Mesenchymal stem cell (in vitro differentiated cells and primary cell): ENCODE data around the gene RDM1.

ENCODE experiments used
- DNase-seq: peaks from one replicate; pipeline ENCODE4 v3.0.0-alpha.2; 2013
- H2AFZ ChIP-seq: one replicate; pipeline ENCODE4 v1.6.1; 2013; ENCODE audit warnings: low read depth, mild to moderate bottlenecking, control low read depth, inconsistent platforms, low read length, moderate library complexity
- H2AK5ac ChIP-seq: 2 replicates; pipeline ENCODE4 v1.6.1; 2013; ENCODE audit warnings: low read length, moderate library complexity, mild to moderate bottlenecking, inconsistent platforms; ENCODE audit not compliant: severe bottlenecking
- H2BK120ac ChIP-seq: one replicate; pipeline ENCODE4 v1.6.1; 2013; ENCODE audit warnings: low read depth, mild to moderate bottlenecking, inconsistent platforms, low read length, moderate library complexity
- H2BK12ac ChIP-seq, 2 experiments: one replicate each; pipeline ENCODE4 v1.6.1; 2013; ENCODE audit warnings: inconsistent platforms in 2 of 2, low read length in 2 of 2, mild to moderate bottlenecking in 2 of 2, moderate library complexity in 2 of 2, control low read depth in 1 of 2
- H2BK15ac ChIP-seq: one replicate; pipeline ENCODE4 v1.6.1; 2013; ENCODE audit warnings: mild to moderate bottlenecking, low read depth, inconsistent platforms; ENCODE audit not compliant: poor library complexity, severe bottlenecking
- H2BK5ac ChIP-seq: 2 replicates; pipeline ENCODE4 v1.6.1; 2013; ENCODE audit warnings: low read depth, mild to moderate bottlenecking, low read length, control low read depth, inconsistent platforms; ENCODE audit not compliant: poor library complexity, severe bottlenecking
- H3K14ac ChIP-seq, 2 experiments: one replicate each; pipeline ENCODE4 v1.6.1; 2013; ENCODE audit warnings: inconsistent platforms in 2 of 2, low read length in 2 of 2, control low read depth in 1 of 2, mild to moderate bottlenecking in 1 of 2, moderate library complexity in 1 of 2
- H3K18ac ChIP-seq, 2 experiments: one replicate each; pipeline ENCODE4 v1.6.1; 2013; ENCODE audit warnings: inconsistent platforms in 2 of 2, low read length in 2 of 2, control low read depth in 1 of 2, low read depth in 1 of 2, mild to moderate bottlenecking in 1 of 2
- H3K23ac ChIP-seq, 2 experiments: one replicate each; pipeline ENCODE4 v1.6.1; 2013; ENCODE audit warnings: inconsistent platforms in 2 of 2, low read length in 2 of 2, mild to moderate bottlenecking in 2 of 2, moderate library complexity in 2 of 2, control low read depth in 1 of 2
- H3K27ac ChIP-seq: 2 replicates; pipeline ENCODE4 v1.5.1; 2013; ENCODE audit warnings: mild to moderate bottlenecking, moderate library complexity, low read length, control low read depth, inconsistent platforms; ENCODE audit not compliant: poor library complexity, severe bottlenecking
- H3K27me3 ChIP-seq, 2 experiments: 2 replicates each; pipeline versions ENCODE4 v1.6.1 to v1.7.0; 2013; ENCODE audit warnings: low read length in 2 of 2, mild to moderate bottlenecking in 2 of 2, moderate library complexity in 2 of 2, control low read depth in 1 of 2, inconsistent platforms in 1 of 2; ENCODE audit not compliant: control insufficient read depth in 1 of 2, insufficient read depth in 1 of 2
- H3K36me3 ChIP-seq, 2 experiments: 2 replicates each; pipeline versions ENCODE4 v1.6.1 to v1.7.0; 2013; ENCODE audit warnings: low read length in 2 of 2, control low read depth in 1 of 2, inconsistent platforms in 1 of 2, low read depth in 1 of 2, mild to moderate bottlenecking in 1 of 2; ENCODE audit not compliant: insufficient read depth in 2 of 2, control insufficient read depth in 1 of 2
- H3K4ac ChIP-seq, 2 experiments: one replicate each; pipeline ENCODE4 v1.6.1; 2013; ENCODE audit warnings: inconsistent platforms in 2 of 2, low read length in 2 of 2, mild to moderate bottlenecking in 2 of 2, moderate library complexity in 2 of 2, control low read depth in 1 of 2, low read depth in 1 of 2
- H3K4me1 ChIP-seq: 2 replicates; pipeline ENCODE4 v1.6.1; 2013; ENCODE audit warnings: low read depth, low read length, control low read depth; ENCODE audit not compliant: control insufficient read depth, insufficient read depth
- H3K4me2 ChIP-seq: 2 replicates; pipeline ENCODE4 v1.6.1; 2013; ENCODE audit warnings: low read length, mild to moderate bottlenecking, inconsistent platforms; ENCODE audit not compliant: poor library complexity, severe bottlenecking
- H3K4me3 ChIP-seq, 2 experiments: 2 replicates each; pipeline versions ENCODE4 v1.5.1 to v1.7.0; 2013; ENCODE audit warnings: low read length in 2 of 2, mild to moderate bottlenecking in 2 of 2, control low read depth in 1 of 2, low read depth in 1 of 2; ENCODE audit not compliant: insufficient read depth in 1 of 2
- H3K79me1 ChIP-seq: replicated peaks from 2 replicates; pipeline ENCODE4 v1.6.1; 2013; ENCODE audit warnings: mild to moderate bottlenecking, control low read depth, low read length, inconsistent platforms; ENCODE audit not compliant: poor library complexity, severe bottlenecking
- H3K9ac ChIP-seq: 2 replicates; pipeline ENCODE4 v1.7.0; 2013; ENCODE audit warnings: mild to moderate bottlenecking, low read length, moderate library complexity
- H3K9me3 ChIP-seq: 2 replicates; pipeline ENCODE4 v1.7.0; 2013; ENCODE audit warnings: mild to moderate bottlenecking, low read length; ENCODE audit not compliant: control insufficient read depth
- H4K8ac ChIP-seq: one replicate; pipeline ENCODE4 v1.6.1; 2013; ENCODE audit warnings: inconsistent platforms, mild to moderate bottlenecking, low read length, moderate library complexity
- H4K91ac ChIP-seq: one replicate; pipeline ENCODE4 v1.6.1; 2013; ENCODE audit warnings: mild to moderate bottlenecking, low read length, inconsistent platforms
- WGBS: methylation state at CpG from one replicate; pipeline ENCODE4 v1.1.7; 2013; ENCODE audit warnings: mixed read lengths; 5-methylcytosine and 5-hydroxymethylcytosine counted together

The RDM1 gene

DNA sequence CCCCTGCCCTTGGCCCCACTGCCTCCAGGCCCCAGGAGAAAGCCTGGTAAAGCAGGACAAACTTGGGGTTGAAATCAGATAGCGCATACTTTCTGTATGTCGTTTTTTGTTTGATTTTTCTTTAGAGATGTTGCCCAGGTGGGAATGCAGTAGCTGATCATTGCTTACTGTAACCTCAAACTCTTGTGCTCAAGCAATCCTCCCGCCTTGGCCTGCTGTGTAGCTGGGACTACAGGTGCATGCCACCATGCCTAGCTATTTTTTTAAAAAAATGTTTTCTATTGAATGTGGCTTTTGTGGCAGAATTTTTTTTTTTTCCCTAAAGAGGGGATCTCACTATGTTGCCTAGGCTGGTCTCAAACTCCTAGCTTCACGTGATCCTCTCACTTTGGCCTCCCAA lies 39.3 kb downstream of the RDM1 start:
- no peak overlapping the region for H4K8ac ChIP-seq
- H3K9me3 ChIP-seq = no peaks in the 10 kb centered on the region
- no peaks in the 10 kb centered on the region for H3K36me3 ChIP-seq
- H2AK5ac ChIP-seq = no peak overlapping the region
- H3K27ac ChIP-seq = no peak overlapping the region
- no peak overlapping the region for H3K23ac ChIP-seq
- H3K79me1 ChIP-seq = no peaks in the 10 kb centered on the region
- H2BK12ac ChIP-seq = no peak overlapping the region
- no peak for DNase-seq
- H2BK5ac ChIP-seq = no peak overlapping the region
- no peak overlapping the region for H3K4ac ChIP-seq
- H3K27me3 ChIP-seq = no peaks in the 10 kb centered on the region
- 87% methylated on average over 4 of the region's 4 CpGs for WGBS
- H3K18ac ChIP-seq = no peak overlapping the region
- no peak overlapping the region for H3K9ac ChIP-seq
- peaks cover 2% of the 10 kb centered on the region for H3K4me1 ChIP-seq
- H4K91ac ChIP-seq = no peak overlapping the region
- no peak overlapping the region for H3K4me3 ChIP-seq
- no peak overlapping the region for H2BK15ac ChIP-seq
- H3K4me2 ChIP-seq = no peak overlapping the region
- no peak overlapping the region for H2AFZ ChIP-seq
- no peak overlapping the region for H2BK120ac ChIP-seq
- H3K14ac ChIP-seq = no peak overlapping the region

- Histone ChIP-seq H3K4me1 (peaks cover 2% of the 10 kb centered on the region), H2BK15ac (no peak overlapping the region), H3K9ac (no peak overlapping the region), H3K23ac (no peak overlapping the region), H4K8ac (no peak overlapping the region), H3K4me2 (no peak overlapping the region), H4K91ac (no peak overlapping the region), H3K9me3 (no peaks in the 10 kb centered on the region), H3K4me3 (no peak overlapping the region), H2AK5ac (no peak overlapping the region), H3K36me3 (no peaks in the 10 kb centered on the region), H3K79me1 (no peaks in the 10 kb centered on the region), H3K18ac (no peak overlapping the region), H2BK120ac (no peak overlapping the region), H2BK5ac (no peak overlapping the region), H2BK12ac (no peak overlapping the region), H3K4ac (no peak overlapping the region), H2AFZ (no peak overlapping the region), H3K27ac (no peak overlapping the region), H3K27me3 (no peaks in the 10 kb centered on the region), H3K14ac (no peak overlapping the region)
- WGBS = 80% methylated on average over 4 of the region's 4 CpGs
- no peak for DNase-seq
Observed at GRCh38 chr17:35890774-35891155, 39.8 kb downstream of the RDM1 start.

- Histone ChIP-seq H2BK12ac (no peak overlapping the region), H2AFZ (peak overlapping the region; percentile 48), H2BK15ac (no peak overlapping the region), H3K27ac (no peak overlapping the region), H3K4me1 (peaks cover 2% of the 10 kb centered on the region), H3K27me3 (no peaks in the 10 kb centered on the region), H3K23ac (no peak overlapping the region), H3K14ac (no peak overlapping the region), H3K18ac (no peak overlapping the region), H3K4me2 (no peak overlapping the region), H3K9ac (peak overlapping the region; percentile 67), H4K8ac (peak overlapping the region; percentile 16), H3K79me1 (no peaks in the 10 kb centered on the region), H2BK5ac (no peak overlapping the region), H3K9me3 (no peaks in the 10 kb centered on the region), H2AK5ac (no peak overlapping the region), H3K36me3 (no peaks in the 10 kb centered on the region), H4K91ac (no peak overlapping the region), H2BK120ac (no peak overlapping the region), H3K4ac (no peak overlapping the region), H3K4me3 (peak overlapping the region in 1 of 2 experiments; percentile 7)
- 80% methylated on average over 2 of the region's 2 CpGs for WGBS
- peak; percentile 72 for DNase-seq
Observed at GRCh38 chr17:35889818-35890773, 40.5 kb downstream of the RDM1 start.

DNA sequence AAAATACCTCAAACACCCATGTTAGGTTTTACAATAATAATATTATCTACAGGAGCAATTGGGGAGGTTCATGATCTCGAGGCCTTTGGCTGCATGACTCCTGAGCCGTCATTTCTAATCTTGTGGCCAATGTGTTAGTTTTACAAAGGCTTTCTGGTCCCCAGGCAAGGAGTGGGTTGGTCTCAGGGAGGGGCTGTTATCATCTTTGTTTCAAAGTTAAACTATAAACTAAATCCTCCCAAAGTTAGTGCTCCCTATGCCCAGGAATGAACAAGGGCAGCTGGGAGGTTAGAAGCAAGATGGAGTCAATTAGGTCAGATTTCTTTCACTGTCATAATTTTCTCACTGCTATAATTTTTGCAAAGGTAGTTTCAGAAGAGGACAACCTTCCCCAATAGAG lies 41.3 kb downstream of the RDM1 start:
- WGBS = 76% methylated on average over 2 of the region's 2 CpGs
- Histone ChIP-seq H3K27ac (no peak overlapping the region), H3K18ac (no peak overlapping the region), H4K91ac (no peak overlapping the region), H3K4me1 (peaks cover 2% of the 10 kb centered on the region), H3K36me3 (no peaks in the 10 kb centered on the region), H3K23ac (no peak overlapping the region), H3K14ac (no peak overlapping the region), H2BK15ac (no peak overlapping the region), H3K4me2 (no peak overlapping the region), H3K4me3 (no peak overlapping the region), H2BK5ac (no peak overlapping the region), H4K8ac (no peak overlapping the region), H3K9ac (no peak overlapping the region), H2BK120ac (no peak overlapping the region), H2AK5ac (no peak overlapping the region), H3K79me1 (no peaks in the 10 kb centered on the region), H2AFZ (no peak overlapping the region), H3K27me3 (no peaks in the 10 kb centered on the region), H3K4ac (no peak overlapping the region), H2BK12ac (no peak overlapping the region), H3K9me3 (no peaks in the 10 kb centered on the region)
- DNase-seq = no peak
